ENCODE measurements around the gene TBC1D22A. TPM values are rescaled to one million over a fixed set of nuclear protein-coding genes. Genes with fewer than 3 reads are reported as not detected.

TBC1D22A gene
- total and polyA plus RNA-seq, 2 experiments from 2014 or later, result 9.6 to 13.3 TPM

- Histone ChIP-seq H3K36me3 (ENCODE audit: insufficient read depth) (no peaks in the 10 kb centered on the region), H3K9me2 (ENCODE audit: insufficient read depth) (no peaks in the 10 kb centered on the region), H3K79me2 (replicated peaks; ENCODE audit: insufficient read depth) (no peaks in the 10 kb centered on the region), H3F3A (replicated peaks; ENCODE audit: low read depth) (no peaks in the 10 kb centered on the region), H3K4me1 (ENCODE audit: insufficient read depth) (no peaks in the 10 kb centered on the region), H4K20me1 (replicated peaks; ENCODE audit: insufficient read depth) (no peaks in the 10 kb centered on the region), H3K27me3 (ENCODE audit: insufficient read depth) (no peaks in the 10 kb centered on the region), H3K4me3 (no peak overlapping the region), H3K27ac (ENCODE audit: low read depth) (no peak overlapping the region), H2AFZ (no peak overlapping the region), H3K4me2 (no peak overlapping the region)
- Mint-ChIP-seq H3K9me3 (peaks cover 87% of the 10 kb centered on the region), H3K36me3 (ENCODE audit: low read depth) (peaks cover 43% of the 10 kb centered on the region), H3K27me3 (ENCODE audit: insufficient read depth, low read depth, poor library complexity) (peaks cover 6% of the 10 kb centered on the region), H3K4me3 (no peak overlapping the region), H3K4me1 (no peaks in the 10 kb centered on the region), H3K27ac (no peak overlapping the region)
- ATAC-seq (no peak), DNase-seq (ENCODE audit: low spot score) (no peak)
- TF ChIP-seq CREB1 (CRISPR knock-in tag; IDR thresholded peaks at IDR 0.05; ENCODE audit: low read depth) (no peak), ZNF462 (CRISPR knock-in tag; IDR thresholded peaks at IDR 0.05) (no peak), ETS1 (IDR thresholded peaks at IDR 0.05) (no peak), STAT1 (IDR thresholded peaks at IDR 0.05; ENCODE audit: unreplicated experiment) (no peak), JUNB (IDR thresholded peaks at IDR 0.05; ENCODE audit: unreplicated experiment) (no peak)
Measured at GRCh38 chr22:47204002-47204979, 441.8 kb downstream of the TBC1D22A start.
